GM18499 (cell line): ENCODE measurements around the gene CDKN2C.
A peak's percentile ranks its signal among the peaks of the same experiment; 100 is the strongest.
"Not testable (repeated sequence)": the region's sequence is repeated elsewhere in the genome, so short reads cannot be mapped to it uniquely, and the experiment has no call there.

Source experiments
- ATAC-seq: cut with Tn5 transposase; IDR thresholded peaks from one replicate; pipeline ENCODE4 v1.9.1; 2021; ENCODE audit warnings: moderate number of reproducible peaks; ENCODE audit not compliant: insufficient read depth, unreplicated experiment

Gene CDKN2C

DNA sequence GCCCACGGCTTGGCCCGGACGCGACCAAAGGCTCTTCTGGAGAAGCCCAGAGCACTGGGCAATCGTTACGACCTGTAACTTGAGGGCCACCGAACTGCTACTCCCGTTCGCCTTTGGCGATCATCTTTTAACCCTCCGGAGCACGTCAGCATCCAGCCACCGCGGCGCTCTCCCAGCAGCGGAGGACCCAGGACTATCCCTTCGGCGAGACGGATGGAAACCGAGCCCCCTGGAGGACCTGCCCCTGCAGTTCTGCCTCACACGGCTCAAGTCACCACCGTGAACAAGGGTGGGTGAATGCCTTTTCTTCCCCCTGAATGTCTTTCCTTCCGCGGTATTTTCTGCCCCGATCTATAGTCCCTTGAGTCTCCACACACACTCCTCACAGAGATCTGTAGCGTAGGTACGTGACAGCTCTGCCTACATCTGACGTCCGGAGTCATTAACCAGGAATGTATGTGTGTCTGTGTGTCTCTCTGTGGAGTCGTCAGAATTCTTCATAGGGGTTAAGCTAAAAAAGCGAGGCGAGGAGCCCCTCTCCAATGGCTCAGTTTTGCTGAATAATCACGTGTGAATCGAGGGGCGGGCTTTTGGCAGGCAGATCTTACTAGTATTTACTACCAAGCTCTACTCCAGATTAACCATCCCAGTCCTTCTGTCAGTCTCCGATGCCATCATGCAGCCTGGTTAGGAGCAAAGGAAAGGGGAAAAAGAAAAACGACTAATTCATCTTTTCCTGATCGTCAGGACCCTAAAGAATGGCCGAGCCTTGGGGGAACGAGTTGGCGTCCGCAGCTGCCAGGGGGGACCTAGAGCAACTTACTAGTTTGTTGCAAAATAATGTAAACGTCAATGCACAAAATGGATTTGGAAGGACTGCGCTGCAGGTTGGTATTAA is at the start of gene CDKN2C:
Gene CDKN2C, plus strand, starts transcription at position 635 of the 898 bp plus-strand sequence. Its CDS starts 124 bp downstream, at position 759.
- no peak for ATAC-seq

DNA sequence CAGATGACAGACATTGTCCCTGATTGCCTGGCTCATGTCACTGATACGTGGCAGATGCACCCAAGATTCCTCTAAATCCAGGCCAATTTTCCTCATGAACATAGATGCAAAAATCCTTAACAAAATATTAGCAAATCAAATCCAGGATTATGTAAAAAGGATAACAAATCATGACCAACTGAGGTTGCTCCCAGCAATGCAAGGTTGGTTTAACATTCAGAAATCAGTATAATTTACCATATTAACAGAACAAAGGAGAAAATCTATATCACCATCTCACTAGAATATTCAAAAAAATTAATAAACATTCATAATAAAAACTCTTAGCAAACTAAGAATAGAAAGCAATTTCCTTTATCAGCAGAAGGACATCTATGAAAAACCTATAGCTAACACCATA is 49.6 kb upstream of the CDKN2C start:
- no peak for ATAC-seq

DNA sequence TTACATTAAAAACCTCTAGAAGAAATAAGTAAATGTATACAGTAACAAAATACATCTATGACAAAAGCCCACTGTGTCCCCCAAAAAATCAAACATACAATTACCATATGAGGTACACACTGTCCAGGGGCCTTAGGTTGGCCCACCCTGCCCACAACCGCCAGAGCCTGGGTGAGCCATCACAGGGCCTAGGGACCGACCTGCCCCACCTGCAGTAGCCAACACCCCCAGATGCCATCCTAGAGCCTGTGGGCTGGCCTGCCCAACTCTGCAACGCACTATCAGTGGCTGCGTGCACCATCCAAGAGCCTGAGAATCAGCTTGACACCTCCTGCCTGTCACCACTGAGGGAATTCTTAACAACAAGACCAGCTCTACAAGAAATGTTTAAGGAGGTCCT is 49.0 kb upstream of the CDKN2C start:
- no peak for ATAC-seq

DNA sequence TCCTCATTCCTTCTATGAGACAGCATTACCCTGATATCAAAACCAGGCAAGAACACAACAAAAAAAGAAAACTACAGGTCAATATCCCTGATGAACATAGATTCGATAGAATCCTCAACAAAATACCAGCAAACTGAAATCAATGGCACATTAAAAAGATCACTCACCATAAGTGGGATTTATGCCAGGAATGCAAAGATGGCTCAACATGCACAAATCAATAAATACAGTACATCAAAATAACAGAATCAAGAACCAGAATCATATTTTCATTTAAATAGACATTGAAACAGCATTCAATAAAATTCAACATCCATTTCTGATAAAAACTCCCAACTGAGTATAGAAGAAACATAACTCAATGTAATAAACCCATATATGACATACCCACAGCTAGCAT is 46.5 kb upstream of the CDKN2C start:
- no peak for ATAC-seq

DNA sequence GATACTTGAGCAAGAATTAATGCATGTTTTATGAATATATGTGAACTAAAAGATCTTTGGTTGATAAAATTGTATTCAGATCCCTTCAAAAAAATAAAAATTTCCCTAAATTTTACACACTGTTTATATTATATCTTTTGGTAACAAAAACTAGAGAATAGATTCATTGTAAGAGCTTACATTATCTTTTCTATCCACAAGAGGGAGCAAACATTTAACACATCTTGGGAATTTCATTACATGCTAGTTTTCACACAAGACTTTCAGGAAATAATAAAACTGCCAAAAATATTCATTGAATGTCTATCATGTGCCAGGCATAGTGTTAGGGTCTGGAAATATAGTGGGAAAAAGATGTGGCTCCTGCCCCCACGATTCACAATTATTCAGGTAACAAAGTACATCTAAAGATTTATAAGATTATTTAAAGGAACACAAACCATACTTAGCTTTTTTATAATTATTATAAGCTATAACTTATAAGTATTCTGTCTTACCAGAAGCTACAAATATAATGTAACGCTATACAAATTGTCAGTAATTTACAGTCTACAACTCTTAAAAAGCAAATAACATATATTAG is 40.6 kb upstream of the CDKN2C start:
- ATAC-seq, result no peak

DNA sequence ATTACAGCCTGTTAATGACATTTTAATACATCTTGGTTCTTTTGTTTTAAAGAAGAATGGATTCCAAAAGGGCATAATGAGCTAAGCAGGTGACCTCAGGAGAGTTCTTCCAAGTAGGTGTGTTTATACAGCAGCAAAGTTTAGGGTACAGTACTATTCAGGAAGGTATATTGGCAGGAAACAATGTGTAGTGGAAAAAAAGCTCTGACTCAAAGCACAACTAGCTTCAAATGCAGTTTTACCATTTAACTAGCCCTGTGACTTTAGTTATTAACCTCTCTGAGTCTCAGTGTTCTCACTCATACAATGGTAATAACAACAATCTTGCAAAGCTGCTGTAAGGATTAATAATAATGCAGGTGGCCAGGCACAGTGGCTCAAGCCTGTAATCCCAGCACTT is 39.9 kb upstream of the CDKN2C start:
- peak; percentile 67 for ATAC-seq

DNA sequence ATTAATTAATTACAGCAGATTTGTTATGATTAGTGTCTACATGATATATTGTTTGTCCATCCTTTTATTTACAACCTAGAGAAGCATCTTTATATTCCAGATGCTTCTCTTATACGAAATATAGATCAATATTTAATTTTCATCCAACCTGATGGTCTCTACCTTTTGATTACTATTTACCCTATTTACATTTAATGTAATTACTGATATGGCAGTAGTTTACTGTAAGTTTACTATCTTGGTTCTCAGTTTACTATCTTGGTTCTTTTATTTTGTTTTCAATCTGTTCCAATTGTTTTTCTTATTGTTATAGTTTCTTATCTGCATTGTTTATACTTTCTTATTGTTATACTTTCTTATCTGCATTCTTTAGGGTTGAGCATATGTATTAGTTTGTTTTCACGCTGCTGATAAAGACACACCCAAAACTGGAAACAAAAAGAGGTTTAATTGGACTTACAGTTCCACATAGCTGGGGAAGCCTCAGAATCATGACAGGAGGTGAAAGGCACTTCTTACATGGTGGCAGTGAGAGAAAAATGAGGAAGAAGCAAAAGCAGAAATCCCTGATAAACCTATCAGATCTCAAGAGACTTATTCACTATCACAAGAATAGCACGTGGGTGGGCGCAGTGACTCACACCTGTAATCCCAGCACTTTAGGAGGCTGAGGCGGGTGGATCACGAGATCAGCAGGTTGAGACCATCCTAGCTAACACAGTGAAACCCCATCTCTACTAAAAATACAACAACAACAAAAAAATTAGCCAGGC is 38.9 kb upstream of the CDKN2C start:
- ATAC-seq, result no peak

DNA sequence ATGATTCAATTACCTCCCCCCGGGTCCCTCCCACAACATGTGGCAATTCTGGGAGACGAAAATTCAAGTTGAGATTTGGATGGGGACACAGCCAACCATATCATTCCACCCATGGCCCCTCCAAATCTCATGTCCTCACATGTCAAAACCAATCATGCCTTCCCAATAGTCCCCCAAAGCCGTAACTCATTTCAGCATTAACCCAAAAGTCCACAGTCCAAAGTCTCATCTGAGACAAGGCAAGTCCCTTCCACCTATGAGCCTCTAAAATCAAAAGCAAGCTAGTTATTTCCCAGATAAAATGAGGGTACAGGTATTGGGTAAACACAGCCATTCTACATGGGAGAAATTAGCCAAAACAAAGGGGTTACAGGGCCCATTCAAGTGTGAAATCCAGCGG is 38.0 kb upstream of the CDKN2C start:
- not testable (repeated sequence) for ATAC-seq

DNA sequence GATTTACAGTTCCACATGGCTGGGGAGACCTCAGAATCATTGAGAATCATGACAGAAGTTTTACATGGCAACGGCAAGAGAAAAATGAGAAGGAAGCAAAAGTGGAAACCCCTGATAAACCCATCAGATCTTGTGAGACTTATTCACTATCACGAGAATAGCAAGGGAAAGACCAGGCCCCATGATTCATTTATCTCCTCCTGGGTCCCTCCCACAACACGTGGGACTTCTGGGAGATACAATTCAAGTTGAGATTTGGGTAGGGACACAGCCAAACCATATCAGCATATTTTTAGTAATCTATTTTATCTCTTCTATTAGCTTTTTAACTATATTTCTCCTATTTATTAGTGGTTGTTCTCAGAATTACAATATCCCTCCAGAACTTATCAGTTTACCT is 36.3 kb upstream of the CDKN2C start:
- not testable (repeated sequence) for ATAC-seq

DNA sequence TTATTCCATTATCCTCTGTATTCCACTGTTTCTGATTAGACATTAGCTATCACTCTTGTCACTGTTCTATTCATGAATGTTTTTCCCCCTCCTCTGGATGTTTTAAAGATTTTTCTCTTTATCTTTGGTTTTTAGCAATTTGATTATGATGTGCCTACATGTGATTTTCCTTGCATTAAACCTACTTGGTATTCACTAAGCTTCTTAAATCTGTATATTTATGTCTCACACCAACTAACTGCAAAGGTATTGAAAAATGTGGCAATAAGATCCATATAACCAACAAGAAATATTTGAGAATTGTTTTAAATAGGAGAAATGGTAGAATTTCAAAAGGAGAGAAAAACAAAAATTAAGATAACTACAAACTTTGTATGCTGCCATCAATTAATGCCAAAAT is 35.2 kb upstream of the CDKN2C start:
- no peak for ATAC-seq

DNA sequence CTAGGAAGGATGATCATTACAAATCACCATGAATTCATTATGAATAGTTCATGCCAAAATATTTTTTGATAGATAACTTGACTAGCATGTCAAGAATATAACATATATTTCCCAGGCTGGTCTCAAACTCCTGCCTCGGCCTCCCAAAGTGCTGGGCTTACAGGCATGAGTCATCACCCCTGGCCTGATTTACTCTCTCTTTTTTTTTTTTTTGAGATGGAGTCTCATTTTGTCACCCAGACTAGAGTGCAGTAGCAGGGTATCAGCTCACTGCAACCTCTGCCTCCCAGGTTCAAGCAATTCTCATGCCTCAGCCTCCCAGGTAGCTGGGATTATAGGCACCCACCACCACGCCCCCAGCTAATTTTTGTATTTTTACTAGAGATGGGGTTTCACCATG is 34.8 kb upstream of the CDKN2C start:
- ATAC-seq, result not testable (repeated sequence)

DNA sequence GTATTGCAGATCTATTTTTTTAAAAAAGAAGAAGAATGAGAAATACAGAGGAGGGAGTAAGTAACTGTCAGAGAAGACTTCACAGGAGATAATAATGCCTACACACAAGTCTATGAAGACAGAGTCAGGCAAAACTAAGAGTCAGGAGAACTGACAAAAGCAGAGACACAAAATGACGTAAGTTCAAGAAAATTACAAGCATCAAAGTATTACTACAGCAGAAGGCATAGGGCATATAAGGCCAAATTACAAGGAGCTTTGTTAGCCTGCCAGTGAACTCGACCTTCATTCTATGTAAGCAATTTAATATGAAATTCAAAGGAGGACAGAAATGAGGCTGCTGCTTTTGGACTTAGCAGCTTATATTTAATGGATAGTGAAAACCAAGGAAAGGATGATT is 33.7 kb upstream of the CDKN2C start:
- ATAC-seq, result no peak

DNA sequence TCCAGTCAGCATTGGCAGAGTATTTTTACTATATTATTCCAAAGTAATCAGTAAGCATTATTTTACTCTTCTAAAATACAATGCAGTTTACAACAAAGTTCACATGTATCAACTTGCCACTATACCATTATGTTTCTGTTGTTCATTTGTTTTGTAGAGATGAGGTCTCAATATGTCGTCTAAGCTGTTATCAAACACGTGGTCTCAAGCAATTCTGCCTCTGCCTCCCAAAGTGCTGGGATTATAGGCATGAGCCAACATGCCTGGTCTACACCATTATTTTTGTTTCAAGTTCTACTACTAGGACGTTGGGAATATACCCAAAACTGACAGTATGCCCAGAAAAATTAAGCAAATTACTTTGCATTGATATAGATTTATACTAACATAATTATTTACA is 29.8 kb upstream of the CDKN2C start:
- ATAC-seq, result no peak

DNA sequence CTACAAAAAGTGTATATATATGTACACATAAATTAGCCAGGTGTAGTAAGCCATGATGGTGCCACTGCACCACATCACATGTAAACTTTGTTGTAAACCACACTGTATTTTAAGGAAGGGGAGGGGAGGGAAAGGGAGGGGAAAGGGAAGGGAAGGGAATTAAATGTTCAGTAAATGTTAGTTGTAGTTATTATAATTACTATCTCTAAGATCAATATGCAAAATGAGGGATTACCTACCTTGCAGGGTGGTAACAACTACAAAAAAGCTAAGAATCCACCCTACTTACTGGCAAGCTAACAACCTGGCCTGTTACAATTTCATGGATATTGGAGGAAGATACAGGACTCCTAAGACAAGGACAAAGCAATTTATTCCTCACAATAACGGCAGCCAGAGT is 27.7 kb upstream of the CDKN2C start:
- ATAC-seq, result no peak

DNA sequence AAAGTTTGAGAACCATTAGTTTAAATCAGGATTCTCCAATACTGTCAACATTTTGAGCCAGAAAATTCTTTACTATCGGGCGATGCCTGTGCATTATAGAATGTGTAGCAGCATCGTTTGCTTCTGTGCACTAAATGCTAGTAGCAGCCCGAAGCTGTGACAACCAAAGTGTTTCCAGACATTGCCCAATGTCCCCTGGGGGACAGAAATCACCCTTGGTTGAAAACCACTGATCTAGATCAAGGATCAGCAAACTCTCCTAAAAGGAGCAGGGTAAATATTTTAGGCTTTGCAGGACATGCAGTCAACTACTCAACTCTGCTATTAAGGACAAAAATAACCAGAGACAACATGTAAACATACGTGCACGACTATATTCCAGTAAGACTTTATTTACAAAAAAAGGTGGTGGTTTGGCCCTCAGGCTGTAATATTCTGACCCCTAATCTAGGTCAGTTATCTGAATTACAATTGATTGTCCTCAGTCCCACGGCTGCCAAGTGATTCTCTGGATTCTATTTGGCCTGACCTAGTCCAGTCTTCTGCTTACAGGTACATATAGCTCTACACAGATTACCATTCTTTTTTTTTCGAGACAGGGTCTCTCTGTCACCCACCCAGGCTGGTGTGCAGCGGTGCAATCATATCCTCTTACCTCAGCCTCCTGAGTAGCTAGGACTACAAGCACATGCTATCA is 20.6 kb upstream of the CDKN2C start:
- no peak for ATAC-seq

DNA sequence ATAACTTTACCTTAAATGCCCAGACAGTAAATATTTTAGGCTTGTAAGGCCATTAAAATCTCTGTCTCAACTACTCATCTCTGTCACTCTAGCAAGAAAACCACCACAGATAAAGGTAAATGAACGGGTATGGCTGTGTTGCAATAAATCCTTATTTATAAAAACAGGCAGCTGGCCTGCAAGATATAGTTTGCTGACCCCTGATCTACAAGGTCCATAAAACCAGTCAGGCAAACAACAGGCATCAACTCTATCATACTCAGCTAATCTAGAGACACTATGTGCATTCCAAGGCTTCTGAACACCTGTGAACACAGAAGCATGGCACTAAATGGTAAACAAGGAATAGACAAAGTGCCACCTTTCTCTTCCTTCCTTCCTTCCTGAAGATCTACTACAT is 19.6 kb upstream of the CDKN2C start:
- no peak for ATAC-seq

DNA sequence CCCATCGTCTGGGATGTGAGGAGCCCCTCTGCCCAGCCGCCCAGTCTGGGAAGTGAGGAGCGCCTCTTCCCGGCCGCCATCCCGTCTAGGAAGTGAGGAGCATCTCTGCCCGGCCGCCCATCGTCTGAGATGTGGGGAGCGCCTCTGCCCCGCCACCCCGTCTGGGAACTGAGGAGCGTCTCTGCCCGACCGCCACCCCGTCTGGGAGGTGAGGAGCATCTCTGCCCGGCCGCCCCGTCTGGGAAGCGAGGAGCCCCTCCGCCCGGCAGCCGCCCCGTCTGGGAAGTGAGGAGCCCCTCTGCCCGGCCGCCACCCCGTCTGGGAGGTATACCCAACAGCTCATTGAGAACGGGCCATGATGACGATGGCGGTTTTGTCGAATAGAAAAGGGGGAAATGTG is 17.5 kb upstream of the CDKN2C start:
- not testable (repeated sequence) for ATAC-seq

DNA sequence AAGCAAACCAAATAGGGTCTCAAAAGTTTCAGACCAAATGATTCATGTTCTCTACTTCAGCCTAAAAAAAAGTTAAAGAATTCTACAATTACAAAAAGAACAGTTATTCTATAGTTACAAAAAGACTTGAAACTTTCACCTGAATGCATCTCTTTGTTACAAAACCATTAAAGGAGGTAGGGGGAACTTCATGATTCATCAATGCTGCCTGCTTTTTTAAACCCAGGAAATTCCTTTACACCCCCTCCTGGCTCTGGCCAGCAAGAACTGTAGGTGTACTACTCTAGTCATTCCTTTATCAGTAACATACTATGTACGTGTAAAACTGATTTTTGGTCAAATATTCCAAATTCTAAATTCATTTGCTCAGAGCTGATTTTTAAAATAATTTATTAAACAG is 14.9 kb upstream of the CDKN2C start:
- ATAC-seq, result no peak

DNA sequence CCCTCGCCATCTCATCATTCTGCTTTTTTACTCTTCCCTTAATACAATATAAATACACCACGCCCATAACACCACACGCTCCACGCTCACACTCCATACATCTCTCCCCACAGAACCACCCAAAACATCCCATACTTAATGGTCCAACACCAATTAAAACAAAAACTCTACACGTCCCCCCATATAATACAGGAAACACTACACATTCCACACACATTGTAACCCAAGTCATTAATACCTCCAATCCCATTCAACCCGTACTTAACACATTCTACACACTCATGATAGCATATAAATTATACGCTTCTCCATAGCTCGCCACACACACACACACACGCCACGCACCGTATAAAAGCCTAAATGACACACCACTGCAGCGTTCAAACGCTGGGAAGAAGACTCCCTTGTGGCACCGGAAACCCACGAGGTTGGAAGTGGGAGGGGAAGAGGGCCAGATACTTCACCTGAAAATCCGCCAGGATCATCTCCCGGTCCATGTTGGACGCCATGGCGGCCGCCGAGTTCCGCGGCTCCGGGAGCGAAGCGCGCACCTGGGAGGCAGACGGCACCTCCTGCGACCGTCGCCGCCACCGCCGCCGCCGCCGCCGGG is 10.6 kb upstream of the CDKN2C start:
- no peak for ATAC-seq
